NCI-H2196 treated with DMSO at 0.1 percent for 48 hours (cell line): ENCODE data around the gene LIN7B.
"Not testable (repeated sequence)": the region's sequence is repeated elsewhere in the genome, so short reads cannot be mapped to it uniquely, and the experiment has no call there.

ENCODE experiments used
- DNase-seq: peaks from one replicate; lab custom pipeline; 2025; ENCODE audit not compliant: unreplicated experiment; lab: John Stamatoyannopoulos, UW

The LIN7B gene

GRCh38 chr19:49118565-49119410 lies 4.6 kb downstream of the LIN7B start, which contains the start of gene C19orf73:
Gene C19orf73 (minus strand): TSS chr19:49119143. CDS start chr19:49119022, 121 bp downstream.
- peak; percentile 91 for DNase-seq

DNA sequence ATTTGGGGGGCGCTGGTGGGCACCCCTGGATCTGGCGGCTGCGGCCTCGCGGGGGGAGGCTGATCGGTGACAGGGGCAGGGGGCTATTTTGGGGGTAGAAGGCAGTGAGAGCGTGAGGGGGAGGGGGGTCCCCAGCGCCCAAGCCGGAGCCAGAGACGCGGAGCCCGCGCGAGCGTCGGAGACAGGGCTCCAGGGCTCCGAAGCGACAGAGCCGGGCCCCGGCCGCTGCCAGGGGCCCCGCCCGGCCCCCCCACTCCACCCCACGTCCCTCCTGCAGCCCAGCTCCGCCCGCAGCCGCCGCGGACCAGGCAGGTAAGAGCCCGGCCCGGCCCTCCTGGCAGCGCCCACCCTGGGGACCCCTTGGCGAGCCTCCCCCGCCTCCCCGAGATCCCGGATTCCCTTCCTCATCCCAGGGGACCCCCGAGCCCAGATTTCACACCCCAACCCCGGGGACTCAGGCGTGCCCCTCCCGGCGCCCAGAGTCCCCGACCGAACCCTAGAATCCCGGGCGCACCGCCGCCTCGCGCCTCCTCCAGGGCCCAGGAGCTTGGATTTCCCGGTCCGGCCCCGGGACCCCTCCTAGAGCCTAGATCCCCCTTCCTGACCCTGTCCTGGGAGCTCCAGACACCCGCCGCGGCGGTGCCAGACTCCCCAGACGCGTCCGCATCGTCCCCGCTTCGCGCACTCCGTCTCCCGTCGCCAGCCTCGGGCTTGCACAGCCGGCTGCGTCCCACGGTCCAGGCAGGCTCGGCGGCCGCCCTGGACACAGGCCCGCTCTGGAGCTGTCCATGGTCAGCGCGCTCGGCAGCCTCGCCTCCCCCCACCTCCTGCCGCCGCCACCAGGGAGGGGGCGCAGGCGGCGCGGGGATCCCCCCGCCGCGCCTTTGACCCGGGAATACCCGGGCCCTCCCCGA lies 5.5 kb downstream of the LIN7B start, which contains the start of gene PPFIA3:
Gene PPFIA3, plus strand, starts transcription at position 134 of the 914 bp plus-strand sequence. CDS start 8,330 bp downstream, outside the sequence.
- DNase-seq: no peak

- no peak for DNase-seq
These were observed 6.1 kb downstream of the LIN7B start for GRCh38 chr19:49120325-49120683.

GRCh38 chr19:49120868-49121267 lies 6.7 kb downstream of the LIN7B start:
- DNase-seq: no peak

- DNase-seq: not testable (repeated sequence)
These were observed 7.7 kb downstream of the LIN7B start for GRCh38 chr19:49121841-49122240.

DNA sequence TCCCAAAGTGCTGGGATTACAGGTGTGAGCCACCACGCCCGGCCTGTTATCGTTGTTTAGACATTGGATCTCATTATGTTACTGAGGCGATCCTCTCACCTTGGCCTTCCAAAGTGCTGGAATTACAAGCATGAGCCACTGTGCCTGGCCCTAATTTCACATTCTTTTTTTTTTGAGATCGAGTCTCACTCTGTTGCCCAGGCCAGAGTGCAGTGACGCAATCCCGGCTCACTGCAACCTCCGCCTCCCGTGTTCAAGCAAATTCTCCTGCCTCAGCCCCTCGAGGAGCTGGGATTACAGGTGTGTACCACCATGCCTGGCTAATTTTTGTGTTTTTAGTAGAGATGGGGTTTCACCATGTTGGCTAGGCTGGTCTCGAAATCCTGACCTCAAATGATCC lies 9.1 kb downstream of the LIN7B start:
- DNase-seq: not testable (repeated sequence)

- DNase-seq: no peak
These were observed 11.0 kb downstream of the LIN7B start for GRCh38 chr19:49125025-49125731.

GRCh38 chr19:49126575-49126974 lies 12.4 kb downstream of the LIN7B start:
- DNase-seq: no peak

DNA sequence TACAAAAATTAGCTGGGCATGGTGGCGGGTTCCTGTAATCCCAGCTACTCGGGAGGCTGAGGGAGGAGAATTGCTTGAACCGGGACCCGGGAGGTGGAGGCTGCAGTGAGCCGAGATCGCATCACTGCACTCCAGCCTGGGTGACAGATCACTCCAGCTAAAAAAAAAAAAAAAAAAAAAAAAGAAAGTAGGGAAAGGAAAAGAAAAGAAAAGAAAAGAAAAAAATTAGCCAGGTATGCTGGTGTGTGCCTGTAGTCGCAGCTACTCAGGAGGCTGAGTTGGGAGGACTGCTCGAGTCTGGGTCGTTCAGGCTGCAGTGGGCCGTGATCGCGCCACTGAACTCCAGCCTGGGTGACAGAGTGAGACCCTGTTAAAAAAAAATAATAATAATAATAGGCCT lies 13.1 kb downstream of the LIN7B start:
- not testable (repeated sequence) for DNase-seq

DNA sequence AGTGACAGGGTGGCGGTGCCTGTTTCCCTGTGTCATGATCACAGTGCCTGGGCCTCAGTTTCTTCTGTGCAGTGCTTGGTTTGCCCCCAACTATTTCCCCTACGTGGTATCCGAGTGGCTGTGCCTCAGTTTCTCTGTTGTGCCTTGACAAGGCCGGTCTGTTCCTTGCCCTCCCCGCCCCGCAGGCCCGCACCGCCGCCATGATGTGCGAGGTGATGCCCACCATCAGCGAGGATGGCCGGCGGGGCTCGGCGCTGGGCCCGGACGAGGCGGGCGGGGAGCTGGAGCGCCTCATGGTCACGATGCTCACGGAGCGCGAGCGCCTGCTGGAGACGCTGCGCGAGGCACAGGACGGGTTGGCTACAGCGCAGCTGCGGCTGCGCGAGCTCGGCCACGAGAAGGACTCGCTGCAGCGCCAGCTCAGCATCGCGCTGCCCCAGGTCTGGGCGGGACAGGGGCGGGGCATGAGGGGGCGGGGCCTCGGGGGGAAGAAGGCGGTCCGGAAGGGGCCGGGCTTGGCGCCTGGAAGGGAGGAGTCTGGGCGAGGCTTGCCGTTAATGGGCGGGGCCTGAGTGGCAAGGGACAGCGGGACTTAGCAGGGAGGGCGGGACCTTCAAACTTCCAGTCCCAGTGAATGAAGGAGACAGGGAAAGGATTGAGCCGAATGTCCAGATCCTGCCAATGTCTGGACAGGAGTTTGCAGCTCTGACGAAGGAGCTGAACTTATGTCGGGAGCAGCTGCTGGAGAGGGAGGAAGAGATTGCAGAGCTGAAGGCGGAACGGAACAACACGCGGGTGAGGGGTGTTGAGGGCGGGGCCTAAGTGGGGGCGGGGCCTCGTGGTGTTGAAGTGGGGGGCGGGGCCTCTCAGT lies 13.7 kb downstream of the LIN7B start:
- peak; percentile 94 for DNase-seq

DNA sequence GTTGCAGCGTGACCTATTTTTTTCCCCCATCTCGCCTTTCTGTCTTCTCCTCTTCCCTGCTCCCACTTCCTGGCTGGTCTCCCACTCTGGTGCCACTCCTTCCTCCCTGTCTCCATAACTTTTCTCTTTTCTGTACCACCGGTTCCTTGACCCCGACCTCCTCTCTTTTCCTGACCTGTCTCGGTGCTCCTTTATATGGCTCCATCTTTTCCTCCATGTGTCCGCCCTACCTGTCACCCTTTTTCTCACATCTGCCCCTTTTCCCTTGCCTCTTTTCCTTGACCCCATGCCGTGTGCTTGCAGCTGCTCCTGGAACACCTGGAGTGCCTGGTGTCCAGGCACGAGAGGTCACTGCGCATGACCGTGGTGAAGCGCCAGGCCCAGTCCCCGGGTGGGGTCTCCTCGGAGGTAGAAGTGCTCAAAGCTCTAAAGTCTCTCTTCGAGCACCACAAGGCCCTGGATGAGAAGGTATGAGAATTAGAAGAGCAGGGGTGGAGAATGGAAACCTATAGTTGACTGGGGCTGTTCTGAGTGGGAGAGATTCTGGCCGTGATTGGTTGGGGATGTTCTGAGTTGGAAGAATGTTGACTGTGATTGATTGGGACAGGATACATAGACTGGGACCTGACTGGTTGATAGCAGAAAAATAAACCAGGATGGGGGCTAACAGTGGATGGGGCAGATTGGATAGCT lies 14.5 kb downstream of the LIN7B start:
- no peak for DNase-seq

GRCh38 chr19:49129238-49129583 lies 15.0 kb downstream of the LIN7B start:
- peak; percentile 73 for DNase-seq

DNA sequence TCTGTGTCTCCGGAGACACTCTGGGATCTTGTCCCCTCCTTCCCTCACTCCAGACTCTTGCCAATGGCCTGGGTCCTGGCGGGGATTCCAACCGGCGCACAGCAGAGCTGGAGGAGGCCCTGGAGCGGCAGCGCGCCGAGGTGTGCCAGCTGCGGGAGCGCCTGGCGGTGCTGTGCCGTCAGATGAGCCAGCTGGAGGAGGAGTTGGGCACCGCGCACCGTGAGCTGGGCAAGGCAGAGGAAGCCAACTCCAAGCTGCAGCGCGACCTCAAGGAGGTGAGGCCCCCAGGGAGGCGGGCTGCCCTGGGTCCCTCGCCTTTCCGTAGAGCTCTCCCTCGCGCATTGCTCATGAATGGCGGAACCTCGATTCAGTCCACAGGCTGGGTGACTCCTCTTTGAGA lies 16.2 kb downstream of the LIN7B start:
- DNase-seq: no peak

- DNase-seq: no peak
These were observed 18.9 kb downstream of the LIN7B start for GRCh38 chr19:49132974-49133609.

DNA sequence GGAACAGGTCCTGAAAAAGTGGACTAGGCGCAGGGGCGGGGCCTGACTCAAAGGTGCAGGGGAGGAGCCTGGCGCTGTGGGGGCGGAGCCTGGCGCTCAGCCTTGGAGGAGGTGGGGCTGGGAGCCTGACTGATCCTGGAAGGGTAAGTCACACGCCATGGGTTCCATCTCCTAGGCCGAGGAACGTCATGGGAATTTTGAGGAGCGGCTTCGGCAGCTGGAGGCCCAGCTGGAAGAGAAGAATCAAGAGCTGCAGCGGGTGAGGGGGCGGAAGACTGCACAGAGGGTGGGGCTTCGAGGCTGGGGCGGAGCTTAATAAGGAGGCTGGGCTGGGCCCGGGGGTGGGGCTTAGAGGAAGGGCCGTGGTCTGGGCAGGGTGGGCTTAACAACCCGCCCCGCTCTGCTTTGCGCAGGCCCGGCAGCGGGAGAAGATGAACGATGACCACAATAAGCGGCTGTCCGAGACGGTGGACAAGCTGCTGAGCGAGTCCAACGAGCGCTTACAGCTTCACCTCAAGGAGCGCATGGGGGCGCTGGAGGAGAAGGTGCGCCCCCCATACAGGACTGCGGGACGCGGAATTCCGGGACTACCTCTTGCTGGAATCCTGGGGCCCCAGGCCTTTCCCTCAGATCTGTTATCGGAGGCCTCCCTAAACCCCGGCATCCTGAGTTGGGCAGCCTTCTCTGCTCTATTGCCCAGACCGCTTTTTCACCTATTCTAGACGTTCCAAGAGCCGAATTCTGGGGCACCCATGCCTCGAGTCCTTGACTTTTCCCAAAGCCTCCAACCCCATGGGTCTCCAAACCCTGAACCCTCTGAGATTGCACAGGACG lies 19.7 kb downstream of the LIN7B start:
- no peak for DNase-seq

DNA sequence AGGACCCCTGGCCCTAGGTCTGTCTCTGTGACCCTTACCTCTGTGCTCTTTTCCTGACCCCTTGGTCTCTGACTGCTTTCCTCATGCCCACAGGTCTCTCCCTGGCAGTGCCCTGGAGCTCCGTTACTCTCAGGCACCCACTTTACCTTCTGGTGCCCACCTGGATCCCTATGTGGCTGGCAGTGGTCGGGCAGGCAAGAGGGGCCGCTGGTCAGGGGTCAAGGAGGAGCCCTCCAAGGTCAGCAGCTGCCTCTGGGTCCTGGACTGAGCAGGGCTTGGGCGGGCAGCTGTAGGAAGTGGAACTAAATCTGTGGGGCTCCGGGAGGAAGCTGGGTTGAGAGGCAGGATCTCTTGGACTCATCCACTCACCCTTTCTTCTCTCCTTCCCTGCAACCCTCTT lies 21.5 kb downstream of the LIN7B start:
- DNase-seq: no peak

DNA sequence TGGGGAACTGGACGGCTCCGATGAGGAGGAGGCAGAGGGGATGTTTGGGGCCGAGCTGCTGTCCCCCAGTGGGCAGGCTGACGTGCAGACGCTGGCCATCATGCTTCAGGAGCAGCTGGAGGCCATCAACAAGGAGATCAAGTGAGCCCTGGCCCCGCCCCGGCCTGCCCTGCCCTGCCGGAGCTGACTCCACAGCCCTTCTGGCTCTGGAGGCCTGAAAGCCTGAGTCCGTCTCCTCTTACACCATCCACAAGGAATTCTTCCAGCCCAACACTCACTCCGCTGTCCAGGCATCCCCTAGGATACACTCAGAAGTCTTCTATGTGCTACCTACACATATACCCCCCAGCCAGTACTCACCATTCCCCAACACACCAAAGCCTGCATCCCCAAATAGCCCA lies 22.6 kb downstream of the LIN7B start:
- no peak for DNase-seq

DNA sequence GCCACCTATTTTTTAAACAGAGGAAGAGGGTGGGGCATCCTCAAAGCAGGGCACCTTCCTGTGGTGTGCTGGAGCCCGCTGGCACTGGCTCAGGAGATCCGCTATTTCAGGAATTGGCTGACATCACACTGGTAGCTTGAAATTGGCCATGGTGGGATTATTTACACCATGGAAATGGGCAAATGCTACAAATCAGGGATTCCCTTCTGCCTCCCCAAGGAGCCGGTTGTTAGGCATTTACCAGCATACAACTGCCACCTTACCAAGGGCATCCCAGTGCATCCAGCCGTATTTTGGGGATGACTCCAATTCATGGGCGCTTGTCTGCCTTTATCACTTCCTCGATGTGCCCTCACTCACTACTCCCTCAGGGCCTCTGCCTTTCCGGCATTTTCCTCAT lies 26.8 kb downstream of the LIN7B start:
- DNase-seq: no peak
